Left kidney (tissue), 2 donors: ENCODE results near the gene CKLF. TPM values are rescaled to one million over a fixed set of nuclear protein-coding genes. Genes with fewer than 3 reads are reported as not detected.

Source experiments
- DNase-seq: peaks from one replicate; pipeline ENCODE4 v3.0.0-alpha.2; 2013
- polyA plus RNA-seq: library from polyadenylated mRNA; unstranded; fragments of 120-200 nt; gene quantifications from one replicate; pipeline ENCODE4 v1.2.1, GENCODE V29; 2013; ENCODE audit not compliant: insufficient read length

The CKLF gene
- polyA plus RNA-seq, 1 donor = 38.9 TPM

- no peak for DNase-seq
These were observed 36.5 kb upstream of the CKLF start for GRCh38 chr16:66515596-66516508.

GRCh38 chr16:66516509-66516807, 35.9 kb upstream of the CKLF start:
- no peak for DNase-seq

GRCh38 chr16:66516808-66517585, 35.4 kb upstream of the CKLF start:
- peak; percentile 73 for DNase-seq

DNA sequence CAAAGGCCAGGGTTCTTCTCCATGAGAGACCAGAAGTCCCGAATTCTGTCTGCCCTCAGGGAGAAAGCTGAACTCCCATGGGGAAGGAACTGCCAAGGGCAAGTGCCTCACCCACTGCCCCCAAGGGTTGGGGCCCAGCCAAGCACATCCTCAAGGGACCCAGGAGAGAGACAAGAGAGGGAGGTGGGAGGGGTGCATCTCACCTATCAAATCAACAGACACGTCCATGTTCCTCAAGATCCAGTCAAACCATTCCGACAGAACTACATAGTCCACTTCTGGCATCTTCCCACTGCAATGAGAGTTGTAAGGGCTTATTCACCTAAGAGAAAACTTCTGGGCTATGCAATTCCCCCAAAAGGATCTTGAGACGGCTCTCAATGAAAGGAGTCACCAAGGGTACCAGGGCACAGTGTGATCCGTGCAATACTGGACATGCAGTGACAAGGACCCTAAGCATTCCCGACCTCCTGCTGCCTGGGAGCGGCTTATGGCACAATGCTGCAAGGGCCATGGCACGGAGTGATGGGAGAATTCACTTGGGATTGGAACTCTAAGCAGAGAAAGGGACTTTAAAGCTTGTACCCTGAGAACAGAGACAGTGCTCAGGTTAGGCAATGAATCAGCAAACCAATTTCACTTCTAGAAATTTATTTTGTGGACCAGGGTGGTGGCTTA, 34.7 kb upstream of the CKLF start:
- no peak for DNase-seq

DNA sequence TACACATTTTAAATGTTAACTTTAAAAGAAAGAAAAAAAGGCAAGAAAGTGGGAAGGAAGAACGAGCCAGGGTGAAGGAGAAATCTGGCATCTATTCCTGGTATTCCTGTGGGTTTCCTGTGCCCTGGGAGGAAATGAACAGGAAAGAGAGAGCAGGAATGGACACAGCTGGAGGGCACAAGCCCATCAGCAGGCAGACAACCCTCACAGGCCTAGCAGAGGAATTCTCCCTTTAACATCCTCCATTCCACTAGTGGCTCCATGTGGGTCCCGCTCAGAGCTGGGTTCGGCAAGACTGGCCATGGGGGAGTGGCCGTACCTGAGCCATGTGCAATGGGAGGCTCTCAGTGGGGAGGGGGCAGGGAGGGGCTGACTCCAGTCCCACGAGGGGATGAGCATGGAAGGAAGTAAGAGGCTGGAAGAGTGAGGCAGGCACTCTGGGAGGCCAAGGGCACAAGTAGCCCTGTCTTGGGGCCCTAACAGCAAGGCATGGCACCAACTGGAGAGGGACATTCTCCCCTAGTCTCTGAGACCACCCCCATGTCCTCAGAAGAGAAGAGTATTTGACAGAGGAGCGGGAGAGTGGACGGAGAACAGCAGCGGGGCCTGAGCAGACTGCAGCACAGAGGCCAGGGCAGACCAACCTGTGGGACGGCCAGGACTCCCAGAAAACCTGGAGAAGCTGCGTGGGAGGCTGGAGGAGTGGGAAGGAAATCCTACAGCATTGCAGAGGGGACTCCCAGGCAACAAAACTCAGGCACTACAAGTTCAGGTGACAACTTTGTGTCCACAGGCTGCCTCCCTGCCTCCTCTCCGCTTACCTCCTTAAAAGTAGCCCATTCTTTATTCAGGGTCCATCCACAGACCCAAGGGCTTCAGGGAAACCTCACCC, 32.6 kb upstream of the CKLF start:
- no peak for DNase-seq

GRCh38 chr16:66520406-66521170, 31.8 kb upstream of the CKLF start:
- no peak for DNase-seq

DNA sequence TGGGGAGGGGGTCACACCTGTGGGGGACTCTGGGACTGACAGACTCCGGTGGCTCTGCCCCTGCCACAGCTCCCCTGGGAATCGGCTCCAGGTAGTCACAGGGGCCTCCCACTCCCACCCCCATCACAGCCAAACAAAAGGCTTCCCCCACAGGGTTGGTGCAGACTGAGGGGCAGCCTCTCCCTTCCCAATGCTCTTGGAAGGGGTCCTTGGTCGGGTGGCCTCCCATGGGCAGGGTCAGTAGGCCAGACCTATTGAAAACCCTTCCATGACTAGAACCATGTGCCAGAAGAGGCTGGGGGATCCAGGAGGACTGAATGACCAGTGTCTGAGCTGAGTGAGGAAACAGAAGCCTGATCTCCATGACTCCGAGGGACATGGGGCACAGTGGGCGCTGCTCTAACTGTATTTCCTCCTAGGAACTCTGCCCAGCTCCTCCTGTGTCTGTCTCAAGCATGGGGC, 31.1 kb upstream of the CKLF start:
- no peak for DNase-seq

DNA sequence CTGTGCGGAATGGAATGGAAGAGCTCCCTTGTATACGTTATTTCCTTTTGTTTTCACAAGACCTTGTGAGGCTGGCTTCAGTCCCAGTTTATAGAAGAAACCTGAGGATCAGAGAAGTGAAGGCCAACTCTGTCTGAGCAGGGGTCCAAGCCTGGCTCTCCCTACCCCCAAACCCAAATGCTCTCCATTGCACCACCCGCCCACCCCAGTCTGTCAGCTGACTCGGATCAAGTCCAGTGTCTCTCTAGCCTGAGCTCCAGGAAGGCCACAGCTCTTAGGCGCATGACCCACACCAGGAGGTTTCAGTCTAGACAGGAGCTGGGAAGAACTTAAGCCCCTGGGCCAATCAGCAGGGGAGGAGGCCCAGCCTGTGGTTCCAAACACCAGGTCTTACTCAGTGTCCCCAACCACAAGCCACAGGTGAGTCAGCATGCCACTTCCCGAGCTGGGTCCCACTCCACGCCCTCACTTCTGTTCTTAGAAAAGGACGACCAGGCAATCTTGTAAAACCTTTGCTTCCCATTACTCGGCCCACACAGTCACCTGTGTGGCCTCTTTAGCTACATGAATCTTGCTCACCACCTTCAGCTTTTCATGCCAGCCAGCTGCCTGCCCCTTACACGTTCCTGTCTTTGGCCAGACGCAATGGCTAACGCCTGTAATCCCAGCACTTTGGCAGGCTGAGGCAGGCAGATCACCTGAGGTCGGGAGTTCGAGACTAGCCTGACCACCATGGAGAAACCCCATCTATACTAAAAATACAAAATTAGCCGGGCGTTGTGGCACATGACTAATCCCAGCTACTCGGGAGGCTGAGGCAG, 30.2 kb upstream of the CKLF start:
- DNase-seq = no peak

- DNase-seq = no peak
These were observed 29.4 kb upstream of the CKLF start for GRCh38 chr16:66522816-66523590.

DNA sequence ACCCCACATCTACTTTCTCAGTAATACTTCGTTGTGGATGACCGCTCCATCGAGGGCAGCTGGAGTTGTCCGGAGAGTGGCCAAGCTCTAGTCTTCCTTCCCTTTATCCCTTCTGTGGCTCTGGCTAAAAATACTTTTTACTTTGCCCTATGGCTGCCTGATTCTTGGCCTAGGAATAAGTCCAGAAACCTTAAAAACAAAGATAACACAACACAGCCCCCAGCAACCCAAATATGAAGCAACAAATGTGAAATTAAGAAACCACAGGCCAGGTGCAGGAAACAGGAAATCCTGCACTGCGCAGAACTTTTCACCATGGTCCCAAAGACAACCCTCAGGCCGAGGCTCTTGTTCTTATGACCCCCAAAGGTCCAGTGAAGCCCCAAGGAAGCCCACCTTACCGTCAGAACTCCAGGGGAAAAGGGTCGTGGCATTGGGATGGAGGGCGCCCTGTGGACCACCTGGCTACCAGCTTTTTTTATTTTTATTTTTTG, 28.5 kb upstream of the CKLF start:
- no peak for DNase-seq

DNA sequence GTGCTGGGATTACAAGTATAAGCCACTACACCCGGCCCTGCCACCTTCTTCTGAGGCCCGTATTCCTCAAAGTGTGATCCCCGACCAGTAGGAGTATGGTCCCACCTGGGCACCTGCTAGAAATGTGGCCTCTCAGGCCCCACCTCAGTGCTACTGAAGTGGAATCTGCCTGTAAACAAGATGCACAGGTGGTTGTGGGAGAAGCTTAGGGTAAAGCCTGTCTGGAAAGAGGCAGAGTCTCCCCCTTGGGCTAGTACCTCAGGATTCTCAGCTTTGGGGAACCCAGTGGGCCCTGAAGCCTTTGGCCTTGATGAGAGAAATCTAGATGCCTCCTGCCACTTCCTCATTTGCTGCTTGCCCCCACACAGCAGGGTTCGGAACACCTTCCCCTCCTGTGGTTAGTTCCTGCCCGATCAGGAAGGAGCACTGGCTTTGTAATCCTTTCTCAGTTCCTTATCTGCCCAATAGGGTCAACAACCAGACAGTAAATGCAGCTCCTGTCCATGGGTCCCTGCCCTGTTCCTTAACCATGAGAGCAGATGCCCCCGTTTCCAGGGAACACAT, 27.7 kb upstream of the CKLF start:
- no peak for DNase-seq

DNA sequence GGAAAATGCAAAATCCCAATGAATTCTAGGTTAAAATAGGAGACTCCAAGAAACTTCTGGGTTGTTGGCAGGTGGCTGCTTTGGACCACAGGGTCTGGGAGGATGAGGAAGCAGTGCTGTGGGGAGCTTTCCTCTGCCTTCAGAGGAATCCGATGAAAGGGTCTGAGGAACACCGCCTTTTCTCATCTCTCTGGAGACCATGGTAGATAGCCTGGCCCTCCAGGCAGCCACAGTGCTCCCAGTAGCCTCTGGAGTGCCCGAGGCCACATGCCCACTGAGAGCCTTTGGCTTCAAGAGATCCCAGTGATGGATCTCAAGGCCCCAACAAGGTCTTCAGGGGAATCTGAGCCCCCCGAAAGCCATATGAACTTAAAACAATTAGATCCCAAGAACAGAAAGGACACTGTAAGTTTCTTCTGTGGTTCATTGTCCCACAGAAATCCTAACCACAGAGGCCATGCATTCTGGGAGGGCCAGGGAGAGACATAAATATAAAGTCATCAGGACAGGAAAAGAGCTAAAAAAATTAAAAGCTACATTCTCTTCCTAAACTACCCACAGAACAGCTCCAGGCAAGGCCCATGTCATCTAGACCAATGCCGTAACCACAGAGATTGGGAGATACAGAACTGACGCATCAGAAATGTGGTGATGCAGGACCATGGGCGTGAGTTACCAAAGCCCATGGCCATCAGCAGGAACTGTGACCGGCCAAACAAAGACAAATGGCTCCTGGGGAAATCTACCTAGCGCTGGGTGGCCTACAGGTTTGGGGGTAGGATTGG, 26.8 kb upstream of the CKLF start:
- DNase-seq = no peak

DNA sequence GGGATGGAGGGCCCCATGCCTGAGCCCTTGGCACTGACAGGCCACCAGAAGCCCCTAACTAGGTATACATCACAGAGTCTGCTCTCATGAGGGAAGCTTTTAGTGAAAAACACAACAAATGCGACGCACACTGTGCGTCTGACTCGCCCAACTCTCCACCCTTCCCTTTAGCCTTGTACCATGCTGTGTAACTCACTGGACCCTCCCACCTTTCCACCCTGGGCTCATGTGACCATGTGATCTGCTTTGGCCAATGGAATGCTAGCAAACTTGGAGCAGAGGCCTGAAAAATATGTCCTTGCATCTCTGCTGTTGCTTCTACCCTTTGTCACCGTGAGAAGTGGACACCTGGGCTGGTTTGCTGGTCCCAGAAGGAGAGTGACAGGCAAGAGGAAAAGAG, 24.1 kb upstream of the CKLF start:
- DNase-seq = no peak

DNA sequence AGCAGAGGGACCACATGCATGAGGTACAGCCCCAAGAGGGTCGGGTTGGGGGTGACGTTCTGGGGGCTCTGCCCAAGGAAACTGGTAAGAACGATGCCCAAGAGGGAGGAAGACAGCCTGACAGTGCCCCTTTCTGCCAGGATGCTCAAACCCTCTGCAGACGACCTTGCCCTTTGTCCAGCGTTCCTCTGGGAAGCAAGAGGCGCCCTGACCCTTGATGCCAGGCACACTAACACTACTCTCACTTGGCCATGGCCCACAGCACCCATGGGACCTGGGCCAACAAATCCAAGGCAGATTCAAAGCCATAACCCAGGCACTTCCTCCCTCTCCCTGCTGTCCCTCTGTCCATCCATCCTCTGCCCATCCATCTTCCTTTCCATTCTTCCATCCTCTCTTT, 22.9 kb upstream of the CKLF start:
- DNase-seq = no peak

DNA sequence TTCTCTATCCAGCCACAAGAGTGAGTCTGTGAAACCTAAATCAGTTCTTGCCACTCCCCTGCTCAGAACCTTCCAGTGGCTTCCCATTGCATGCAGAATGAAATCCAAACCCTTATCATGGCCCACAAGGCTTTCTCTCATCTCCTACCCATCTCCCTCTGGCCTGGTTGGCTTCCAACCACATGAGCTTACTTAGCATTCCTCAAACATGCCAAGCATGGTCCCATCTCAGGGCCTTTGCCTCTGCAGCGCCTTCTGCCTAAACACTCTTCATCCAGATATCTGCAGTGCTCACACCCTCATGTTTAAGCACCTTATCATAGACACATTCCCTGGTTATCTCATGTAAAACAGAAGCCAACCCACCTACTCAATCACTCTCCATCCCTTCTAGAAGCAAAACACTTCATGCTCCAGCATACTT, 18.0 kb upstream of the CKLF start:
- DNase-seq = no peak

DNA sequence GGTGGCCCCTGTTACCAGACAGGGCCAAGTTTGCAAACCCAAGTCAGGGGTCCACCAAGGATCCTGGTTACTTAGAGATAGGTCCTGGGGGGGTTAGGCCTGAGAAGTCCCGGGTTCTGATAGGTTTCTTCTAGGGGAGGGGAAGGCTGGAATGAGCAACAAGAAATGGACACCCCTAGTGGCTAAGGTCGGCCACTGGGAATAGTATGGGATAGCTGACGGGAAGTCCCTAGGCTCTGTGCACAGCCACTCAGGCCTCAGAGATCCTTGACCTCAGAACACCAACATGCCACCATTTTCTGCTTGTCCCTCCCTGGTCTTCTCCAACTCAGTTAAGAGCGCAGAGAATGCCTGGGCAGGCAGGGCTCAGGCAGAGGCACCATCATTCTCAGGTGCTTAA, 15.9 kb upstream of the CKLF start:
- DNase-seq = no peak

DNA sequence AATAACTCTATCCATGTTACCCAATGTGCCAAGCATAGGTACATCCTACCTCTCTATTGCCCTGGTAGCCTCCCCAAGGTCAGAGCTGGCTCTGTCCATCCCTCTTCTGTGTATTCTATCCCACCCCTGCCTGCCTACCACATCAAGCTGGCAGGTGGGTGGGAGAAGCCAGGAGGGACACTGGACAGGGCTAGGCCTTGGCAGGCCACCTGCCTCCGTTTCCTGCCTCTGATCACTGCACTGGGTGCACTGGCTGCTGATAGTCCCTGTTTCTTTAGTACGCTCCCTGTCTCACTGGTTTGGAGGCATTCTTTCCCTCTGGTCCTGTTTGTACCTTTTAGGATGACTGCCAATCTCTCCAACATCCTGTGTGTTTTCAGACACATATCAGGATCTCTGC, 15.1 kb upstream of the CKLF start:
- no peak for DNase-seq

DNA sequence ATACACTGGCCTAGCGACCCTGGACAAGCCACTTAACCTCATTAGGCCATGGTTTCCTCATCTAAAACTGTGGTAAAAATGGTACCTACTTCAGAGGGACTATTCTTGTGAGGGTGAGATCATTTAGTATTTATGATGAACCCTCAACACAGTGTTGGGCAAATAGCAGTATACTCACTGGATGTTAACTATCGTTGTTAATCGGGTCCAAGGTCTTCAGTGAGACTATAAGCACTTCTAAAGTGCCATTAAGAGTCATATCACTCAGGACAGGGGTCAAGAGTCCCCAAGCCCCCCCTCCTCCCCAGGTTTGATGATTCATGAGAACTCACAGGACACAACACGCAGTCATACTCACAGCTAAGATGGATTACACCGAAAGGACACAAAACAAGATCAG, 13.5 kb upstream of the CKLF start:
- no peak for DNase-seq
